ENCODE data around the gene CAMK1. TPM values are rescaled to one million over a fixed set of nuclear protein-coding genes. Genes with fewer than 3 reads are reported as not detected.

CAMK1 gene
- total and polyA plus RNA-seq, 2 donors (not counting 3 experiments of a cell fraction or from before 2014, with no cell fraction given): 23.5 to 28.4 TPM

DNA sequence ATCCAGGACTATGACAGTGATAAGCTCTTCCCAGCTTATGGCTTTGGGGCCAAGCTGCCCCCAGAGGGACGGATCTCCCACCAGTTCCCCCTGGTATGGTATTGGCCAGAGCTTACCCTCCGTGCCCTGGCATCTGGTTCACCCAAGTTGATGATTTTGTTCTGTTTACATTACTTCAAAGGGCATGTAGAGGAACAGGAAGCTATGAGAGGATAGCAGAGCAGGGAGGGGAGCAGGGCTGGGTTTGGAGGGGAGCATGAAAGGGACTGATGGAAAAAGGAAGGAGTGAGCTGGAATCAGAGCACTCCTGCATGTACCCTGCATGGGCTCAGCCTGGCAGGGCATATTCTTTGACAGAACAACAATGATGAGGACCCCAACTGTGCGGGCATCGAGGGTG is 51.6 kb downstream of the CAMK1 start:
- H4K20me1 ChIP-seq (replicated peaks; ENCODE audit: control insufficient read depth, extremely low read depth, insufficient read depth, low read length): no peaks in the 10 kb centered on the region
- H3K4me3 ChIP-seq (replicated peaks in 1 of 3; ENCODE audit: insufficient read depth in 1 of 3, low read depth in 1 of 3, low read length in 3 of 3): no peak overlapping the region
- no peak overlapping the region for H3K4me2 ChIP-seq (ENCODE audit: insufficient read depth, low read length)
- FAIRE-seq (no peak), DNase-seq (ENCODE audit: low read depth, low spot score) (no peak)
- H3K9me3 ChIP-seq (replicated peaks; ENCODE audit: control insufficient read depth, insufficient read depth, low read length): no peaks in the 10 kb centered on the region
- no peak overlapping the region for H3K9ac ChIP-seq (replicated peaks; ENCODE audit: extremely low read depth, insufficient read depth, low read length)
- H3K9me1 ChIP-seq (replicated peaks; ENCODE audit: control insufficient read depth, extremely low read depth, insufficient read depth, low read length): no peaks in the 10 kb centered on the region
- H2AFZ ChIP-seq (ENCODE audit: low read depth, low read length): no peak overlapping the region
- POLR2A ChIA-PET: no interaction called here
- intact Hi-C loops (cut with micrococcal nuclease) (loop anchor here (5.0 kb wide), 2 partner anchors 74 to 214 kb away; partner anchors contain the start of genes ARPC4, CRELD1 and TADA3), dilution Hi-C loops (cut with MboI; ENCODE audit: extremely low pct_ligation_motif_present, low sequenced_read_pairs) (no loop called here)
- BruUV-seq (replicated peaks): no TSS peak
- TF ChIP-seq POLR2A (IDR thresholded peaks at IDR 0.05; ENCODE audit: low read depth, low read length): no peak
- TF ChIP-seq EZH2 (IDR thresholded peaks at IDR 0.05; ENCODE audit: borderline replicate concordance, low read depth, low read length, severe bottlenecking): no peak
- H3K79me2 ChIP-seq (ENCODE audit: control insufficient read depth, insufficient read depth, low read length): no peaks in the 10 kb centered on the region
- peaks cover 2 to 7% of the 10 kb centered on the region in 2 experiments for H3K27me3 ChIP-seq (ENCODE audit: control insufficient read depth in 2 of 2, insufficient read depth in 2 of 2, low read length in 2 of 2)
- H3K4me1 ChIP-seq (ENCODE audit: control insufficient read depth, extremely low read depth, insufficient read depth, low read length): no peaks in the 10 kb centered on the region
- H3K27ac ChIP-seq (ENCODE audit: insufficient read depth, low read depth, low read length): no peak overlapping the region
- no peaks in the 10 kb centered on the region for H3K36me3 ChIP-seq (ENCODE audit: control insufficient read depth in 2 of 2, extremely low read depth in 1 of 2, insufficient read depth in 2 of 2, low read length in 2 of 2)
- CTCF ChIA-PET: interaction anchor here (1.0 to 1.2 kb wide), 3 partner anchors 10 to 228 kb away, joined by 3 to 4 read pairs (median 4); no protein-coding TSS in a partner anchor

- CTCF ChIA-PET: interaction anchor here (1.0 to 1.2 kb wide), 3 partner anchors 10 to 229 kb away, joined by 3 to 4 read pairs (median 4); no protein-coding TSS in a partner anchor
- no peak for DNase-seq (ENCODE audit: low read depth, low spot score)
- Histone ChIP-seq H3K9me3 (replicated peaks; ENCODE audit: control insufficient read depth, insufficient read depth, low read length) (no peaks in the 10 kb centered on the region), H3K79me2 (ENCODE audit: control insufficient read depth, insufficient read depth, low read length) (no peaks in the 10 kb centered on the region), H2AFZ (ENCODE audit: low read depth, low read length) (no peak overlapping the region), H3K4me2 (ENCODE audit: insufficient read depth, low read length) (no peak overlapping the region), H3K9ac (replicated peaks; ENCODE audit: extremely low read depth, insufficient read depth, low read length) (no peak overlapping the region), H3K27ac (ENCODE audit: insufficient read depth, low read depth, low read length) (no peak overlapping the region), H3K4me3 (replicated peaks in 1 of 3; ENCODE audit: insufficient read depth in 1 of 3, low read depth in 1 of 3, low read length in 3 of 3) (no peak overlapping the region), H3K27me3 (ENCODE audit: control insufficient read depth in 2 of 2, insufficient read depth in 2 of 2, low read length in 2 of 2) (peaks cover 2 to 7% of the 10 kb centered on the region in 2 experiments), H3K9me1 (replicated peaks; ENCODE audit: control insufficient read depth, extremely low read depth, insufficient read depth, low read length) (no peaks in the 10 kb centered on the region), H3K36me3 (ENCODE audit: control insufficient read depth in 2 of 2, extremely low read depth in 1 of 2, insufficient read depth in 2 of 2, low read length in 2 of 2) (no peaks in the 10 kb centered on the region), H3K4me1 (ENCODE audit: control insufficient read depth, extremely low read depth, insufficient read depth, low read length) (no peaks in the 10 kb centered on the region), H4K20me1 (replicated peaks; ENCODE audit: control insufficient read depth, extremely low read depth, insufficient read depth, low read length) (no peaks in the 10 kb centered on the region)
- TF ChIP-seq, protein P1, sequence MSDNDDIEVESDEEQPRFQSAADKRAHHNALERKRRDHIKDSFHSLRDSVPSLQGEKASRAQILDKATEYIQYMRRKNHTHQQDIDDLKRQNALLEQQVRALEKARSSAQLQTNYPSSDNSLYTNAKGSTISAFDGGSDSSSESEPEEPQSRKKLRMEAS (IDR thresholded peaks at IDR 0.05; ENCODE audit: insufficient read depth, insufficient read length): no peak
- TF ChIP-seq MYC (IDR thresholded peaks at IDR 0.05; ENCODE audit: low read depth, low read length) (no peak), POLR2A (IDR thresholded peaks at IDR 0.05; ENCODE audit: low read depth, low read length) (no peak), JUN (IDR thresholded peaks at IDR 0.05; ENCODE audit: borderline replicate concordance, insufficient read depth, insufficient read length, low read depth) (no peak), EZH2 (IDR thresholded peaks at IDR 0.05; ENCODE audit: borderline replicate concordance, low read depth, low read length, severe bottlenecking) (no peak), FOS (IDR thresholded peaks at IDR 0.05; ENCODE audit: borderline replicate concordance, insufficient read depth, low read length) (no peak)
- POLR2A ChIA-PET: no interaction called here
- FAIRE-seq: no peak
- intact Hi-C loops (cut with micrococcal nuclease): loop anchor here (5.0 kb wide), 2 partner anchors 75 to 215 kb away; partner anchors contain the start of genes ARPC4, CRELD1 and TADA3
- no TSS peak for BruUV-seq (replicated peaks)
- dilution Hi-C loops (cut with MboI; ENCODE audit: extremely low pct_ligation_motif_present, low sequenced_read_pairs): no loop called here
These were observed 52.2 kb downstream of the CAMK1 start for GRCh38 chr3:9717563-9717962.
